Common myeloid progenitor, CD34-positive (primary cell): Measurements from ENCODE around the gene CPO. TPM values are rescaled to one million over a fixed set of nuclear protein-coding genes. Genes with fewer than 3 reads are reported as not detected.

Experiments
- CTCF ChIA-PET: fragments of 350-600 bp; sonication (Branson Sonifier 250); formaldehyde crosslinking; loops from one replicate; lab custom pipeline; 2021; ENCODE audit warnings: antibody characterized with exemption; lab: Charles Lee
- POLR2A ChIA-PET: fragments of 350-600 bp; sonication (Branson Sonifier 250); formaldehyde crosslinking; loops from one replicate; lab custom pipeline; 2021; ENCODE audit warnings: antibody characterized with exemption; lab: Charles Lee
- DNase-seq, 3 donors: peaks; one replicate each; pipeline versions ENCODE4 v3.0.0 to v3.0.0-alpha.2; 2013
- H3K27ac ChIP-seq, 2 experiments: 1 replicate in 1 of 2; 2 replicates in 1 of 2; pipeline ENCODE4 v1.7.0; 2013; ENCODE audit warnings: inconsistent platforms in 2 of 2, low read length in 2 of 2, mild to moderate bottlenecking in 2 of 2, low read depth in 1 of 2, moderate library complexity in 1 of 2; ENCODE audit not compliant: severe bottlenecking in 2 of 2, insufficient read depth in 1 of 2, poor library complexity in 1 of 2
- H3K27me3 ChIP-seq, 5 experiments: replicated peaks in 2 of 5; 1 replicate in 3 of 5; 2 replicates in 2 of 5; pipeline versions ENCODE4 v1.6.1 to v1.7.0; 2013; ENCODE audit warnings: low read length in 4 of 5, mild to moderate bottlenecking in 2 of 5, moderate library complexity in 2 of 5, inconsistent platforms in 1 of 5; ENCODE audit not compliant: insufficient read depth in 5 of 5, control insufficient read depth in 4 of 5
- H3K36me3 ChIP-seq, 4 experiments: 1 replicate in 2 of 4; 2 replicates in 2 of 4; pipeline versions ENCODE4 v1.6.1 to v1.7.0; 2013; ENCODE audit warnings: low read length in 3 of 4, control low read depth in 1 of 4, mild to moderate bottlenecking in 1 of 4; ENCODE audit not compliant: control insufficient read depth in 4 of 4, insufficient read depth in 4 of 4
- H3K4me1 ChIP-seq, 4 experiments: 1 replicate in 3 of 4; 2 replicates in 1 of 4; pipeline versions ENCODE4 v1.6.1 to v1.7.1; 2013; ENCODE audit warnings: low read length in 3 of 4, mild to moderate bottlenecking in 3 of 4, control low read depth in 1 of 4, inconsistent platforms in 1 of 4, moderate library complexity in 1 of 4; ENCODE audit not compliant: control insufficient read depth in 4 of 4, insufficient read depth in 4 of 4; ENCODE audit errors: control extremely low read depth in 1 of 4
- H3K4me3 ChIP-seq, 7 experiments: 1 replicate in 4 of 7; 2 replicates in 3 of 7; pipeline versions ENCODE4 v1.5.1 to v1.7.0; 2013; ENCODE audit warnings: mild to moderate bottlenecking in 7 of 7, low read length in 6 of 7, moderate library complexity in 6 of 7, inconsistent platforms in 2 of 7, low read depth in 2 of 7, control low read depth in 1 of 7; ENCODE audit not compliant: insufficient read depth in 4 of 7, control insufficient read depth in 1 of 7; ENCODE audit errors: extremely low read depth in 1 of 7
- H3K9me3 ChIP-seq, 5 experiments: 1 replicate in 4 of 5; 2 replicates in 1 of 5; pipeline versions ENCODE4 v1.6.1 to v1.7.1; 2013; ENCODE audit warnings: low read length in 4 of 5, mild to moderate bottlenecking in 2 of 5, inconsistent platforms in 1 of 5, low read depth in 1 of 5, moderate library complexity in 1 of 5; ENCODE audit not compliant: control insufficient read depth in 4 of 5, insufficient read depth in 2 of 5; ENCODE audit errors: control extremely low read depth in 1 of 5
- WGBS: methylation state at CpG from one replicate; pipeline ENCODE4 v1.1.5; 2013; ENCODE audit not compliant: insufficient coverage; 5-methylcytosine and 5-hydroxymethylcytosine counted together
- polyA plus RNA-seq: library from polyadenylated mRNA; unstranded; fragments of 120-200 nt; gene quantifications from one replicate; pipeline ENCODE4 v1.2.1, GENCODE V29; 2013

Gene CPO, protein sequence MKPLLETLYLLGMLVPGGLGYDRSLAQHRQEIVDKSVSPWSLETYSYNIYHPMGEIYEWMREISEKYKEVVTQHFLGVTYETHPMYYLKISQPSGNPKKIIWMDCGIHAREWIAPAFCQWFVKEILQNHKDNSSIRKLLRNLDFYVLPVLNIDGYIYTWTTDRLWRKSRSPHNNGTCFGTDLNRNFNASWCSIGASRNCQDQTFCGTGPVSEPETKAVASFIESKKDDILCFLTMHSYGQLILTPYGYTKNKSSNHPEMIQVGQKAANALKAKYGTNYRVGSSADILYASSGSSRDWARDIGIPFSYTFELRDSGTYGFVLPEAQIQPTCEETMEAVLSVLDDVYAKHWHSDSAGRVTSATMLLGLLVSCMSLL
- polyA plus RNA-seq: 0.04 TPM

GRCh38 chr2:206939340-206939739, at the start of gene CPO:
TSS of gene CPO (plus strand) at chr2:206939518. CDS start at chr2:206939600, 82 bp downstream.
- no peaks in the 10 kb centered on the region for H3K4me1 ChIP-seq
- no peak within 1 kb of the TSS for H3K4me3 ChIP-seq
- ChIA-PET POLR2A (no interaction called here), CTCF (no interaction called here)
- no peak within 1 kb of the TSS for H3K27ac ChIP-seq
- no peak for DNase-seq
- no peaks in the 10 kb centered on the region for H3K27me3 ChIP-seq
- no peaks in the 10 kb centered on the region for H3K36me3 ChIP-seq
- H3K9me3 ChIP-seq: peaks cover 0 to 3% (median 0%) of the 10 kb centered on the region in 5 experiments
- 100% methylated on average over 1 of the region's 2 CpGs for WGBS

GRCh38 chr2:206890179-206890578, 49.1 kb upstream of the CPO start:
- CTCF ChIA-PET: interaction anchor here (1.3 kb wide), 1 partner anchor 17 kb away, joined by 3 read pairs; no protein-coding TSS in a partner anchor
- POLR2A ChIA-PET: no interaction called here
- 0% methylated on average over 1 of the region's 2 CpGs for WGBS
- H3K27me3 ChIP-seq: no peaks in the 10 kb centered on the region
- peak; percentile 8 to 74 (median 55) for DNase-seq
- H3K4me1 ChIP-seq: peaks cover 4 to 17% (median 12%) of the 10 kb centered on the region in 4 experiments
- no peaks in the 10 kb centered on the region for H3K36me3 ChIP-seq
- H3K27ac ChIP-seq: no peak overlapping the region
- H3K4me3 ChIP-seq: no peak overlapping the region
- H3K9me3 ChIP-seq: peaks cover 0 to 2% (median 0%) of the 10 kb centered on the region in 5 experiments

DNA sequence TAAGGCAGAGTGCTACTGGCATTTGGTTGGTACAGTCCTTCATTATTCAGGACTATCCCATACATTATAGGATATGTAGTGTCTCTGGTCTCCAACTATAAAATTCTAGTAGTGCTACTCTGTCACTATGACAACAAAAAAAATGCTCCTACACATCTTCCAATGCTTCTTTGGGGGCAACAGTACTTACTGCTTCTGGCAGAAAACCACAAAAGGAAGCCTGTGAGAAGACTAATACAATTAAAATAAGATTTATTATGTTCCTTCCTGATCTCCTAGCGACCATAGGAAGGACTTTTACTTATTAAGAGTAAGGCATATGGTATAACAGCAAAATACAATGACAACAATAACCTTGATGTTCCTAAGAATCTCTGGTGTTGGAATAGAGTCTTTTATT, 48.4 kb upstream of the CPO start:
- Histone ChIP-seq H3K36me3 (no peaks in the 10 kb centered on the region), H3K9me3 (peaks cover 0 to 2% (median 0%) of the 10 kb centered on the region in 5 experiments), H3K4me1 (peaks cover 4 to 17% (median 12%) of the 10 kb centered on the region in 4 experiments), H3K27me3 (no peaks in the 10 kb centered on the region), H3K27ac (peak overlapping the region; percentile 27 to 59), H3K4me3 (peak overlapping the region in 2 of 7 experiments; percentile 13 to 15)
- POLR2A ChIA-PET: no interaction called here
- CTCF ChIA-PET: no interaction called here
- peak; percentile 84 to 96 (median 95) for DNase-seq
- WGBS: no CpG with 5 or more reads among the region's 1 CpG

GRCh38 chr2:206915121-206915520, 24.2 kb upstream of the CPO start:
- CTCF ChIA-PET: no interaction called here
- Histone ChIP-seq H3K9me3 (peaks cover 0 to 1% (median 0%) of the 10 kb centered on the region in 5 experiments), H3K4me3 (no peak overlapping the region), H3K27ac (no peak overlapping the region), H3K4me1 (peaks cover 0 to 6% (median 0%) of the 10 kb centered on the region in 4 experiments), H3K27me3 (no peaks in the 10 kb centered on the region), H3K36me3 (no peaks in the 10 kb centered on the region)
- POLR2A ChIA-PET: no interaction called here
- DNase-seq: peak; percentile 5 to 83 (median 74)
- no CpG with 5 or more reads among the region's 1 CpG for WGBS

GRCh38 chr2:206918263-206918662, 21.1 kb upstream of the CPO start:
- POLR2A ChIA-PET: no interaction called here
- H3K4me1 ChIP-seq: peaks cover 0 to 6% (median 0%) of the 10 kb centered on the region in 4 experiments
- no peaks in the 10 kb centered on the region for H3K36me3 ChIP-seq
- H3K27ac ChIP-seq: no peak overlapping the region
- CTCF ChIA-PET: no interaction called here
- 100% methylated on average over 2 of the region's 2 CpGs for WGBS
- peaks cover 0 to 1% (median 0%) of the 10 kb centered on the region in 5 experiments for H3K9me3 ChIP-seq
- no peak overlapping the region for H3K4me3 ChIP-seq
- no peaks in the 10 kb centered on the region for H3K27me3 ChIP-seq
- DNase-seq: no peak

DNA sequence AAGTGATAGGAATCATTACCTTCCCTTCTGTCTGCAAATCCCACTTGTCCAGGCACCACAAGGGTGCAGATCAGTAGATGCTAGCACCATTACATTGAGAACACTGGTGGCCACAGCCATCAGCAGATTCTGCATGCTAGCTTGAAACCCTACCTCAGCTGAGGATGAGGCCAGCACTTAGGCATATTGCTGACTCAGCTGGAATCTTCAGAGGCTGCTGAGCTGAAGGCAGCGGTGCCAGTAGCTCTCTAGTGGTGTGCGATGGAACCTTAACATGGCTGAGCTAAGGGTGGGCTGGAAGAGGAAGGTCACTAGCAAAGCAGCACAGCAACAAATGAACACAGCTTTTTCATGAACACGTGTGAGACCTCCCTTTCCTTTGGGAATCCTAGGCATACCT, 19.0 kb upstream of the CPO start:
- Histone ChIP-seq H3K4me3 (no peak overlapping the region), H3K27ac (no peak overlapping the region), H3K27me3 (no peaks in the 10 kb centered on the region), H3K9me3 (no peaks in the 10 kb centered on the region), H3K36me3 (no peaks in the 10 kb centered on the region), H3K4me1 (peaks cover 0 to 1% (median 0%) of the 10 kb centered on the region in 4 experiments)
- 100% methylated on average over 2 of the region's 3 CpGs for WGBS
- ChIA-PET CTCF (interaction anchor here (0.9 kb wide), 1 partner anchor 120 kb away, joined by 4 read pairs; no protein-coding TSS in a partner anchor), POLR2A (no interaction called here)
- DNase-seq: peak in 2 of 3 donors; percentile 10 to 11

DNA sequence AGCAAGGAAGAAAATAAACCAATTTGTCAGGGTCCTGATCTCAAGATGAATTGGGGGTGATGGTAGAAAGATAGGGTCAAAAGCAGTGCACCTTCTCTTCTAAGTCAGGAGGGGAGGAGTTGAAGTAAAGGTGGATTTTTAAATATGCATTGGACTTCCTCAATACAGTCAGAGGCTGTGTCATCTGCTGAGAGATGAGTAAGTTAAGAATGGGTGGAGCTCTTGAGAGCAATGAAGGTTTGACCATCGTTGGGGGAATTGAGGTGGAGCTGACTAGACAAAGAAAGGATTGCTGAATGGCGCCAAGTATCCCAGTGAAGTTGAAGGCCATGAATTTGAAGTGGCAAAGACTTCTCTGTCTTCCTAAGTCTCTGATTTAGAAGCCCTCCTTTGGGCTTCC, 18.4 kb upstream of the CPO start:
- 100% methylated on average over 2 of the region's 2 CpGs for WGBS

More for the DNA sequence above, 18.4 kb upstream of the CPO start:
- H3K36me3 ChIP-seq: no peaks in the 10 kb centered on the region
- POLR2A ChIA-PET: no interaction called here
- no peak overlapping the region for H3K27ac ChIP-seq
- H3K4me3 ChIP-seq: no peak overlapping the region
- no peaks in the 10 kb centered on the region for H3K4me1 ChIP-seq
- CTCF ChIA-PET: no interaction called here
- peak in 2 of 3 donors; percentile 7 to 11 for DNase-seq
- H3K27me3 ChIP-seq: no peaks in the 10 kb centered on the region
- H3K9me3 ChIP-seq: no peaks in the 10 kb centered on the region
